Sigmoid colon (tissue), 4 donors: Measurements from ENCODE around the gene FCMR.

Source experiments
- CTCF ChIP-seq, 4 experiments: fragments of 450-650 bp in 3 of 4; fragments of 200-600 bp in 1 of 4; IDR thresholded peaks; one replicate each; pipeline ENCODE4 v1.5.1; 2016 to 2019; ENCODE audit warnings: antibody characterized with exemption in 4 of 4, mild to moderate bottlenecking in 3 of 4, moderate library complexity in 2 of 4
- EP300 ChIP-seq, 4 donors: sonication (generic); formaldehyde crosslinking; IDR thresholded peaks; one replicate each; pipeline ENCODE4 v1.6.1; 2017; ENCODE audit warnings: antibody characterized with exemption in 4 of 4
- POLR2A ChIP-seq, 2 donors: fragments of 450-650 bp; IDR thresholded peaks; one replicate each; pipeline ENCODE4 v1.6.1; 2016; ENCODE audit warnings: antibody characterized with exemption in 2 of 2, mild to moderate bottlenecking in 2 of 2, moderate library complexity in 2 of 2
- POLR2AphosphoS5 ChIP-seq, 4 donors: sonication (generic); formaldehyde crosslinking; IDR thresholded peaks; one replicate each; pipeline ENCODE4 v1.6.1; 2017; ENCODE audit warnings: antibody characterized with exemption in 4 of 4

DNA sequence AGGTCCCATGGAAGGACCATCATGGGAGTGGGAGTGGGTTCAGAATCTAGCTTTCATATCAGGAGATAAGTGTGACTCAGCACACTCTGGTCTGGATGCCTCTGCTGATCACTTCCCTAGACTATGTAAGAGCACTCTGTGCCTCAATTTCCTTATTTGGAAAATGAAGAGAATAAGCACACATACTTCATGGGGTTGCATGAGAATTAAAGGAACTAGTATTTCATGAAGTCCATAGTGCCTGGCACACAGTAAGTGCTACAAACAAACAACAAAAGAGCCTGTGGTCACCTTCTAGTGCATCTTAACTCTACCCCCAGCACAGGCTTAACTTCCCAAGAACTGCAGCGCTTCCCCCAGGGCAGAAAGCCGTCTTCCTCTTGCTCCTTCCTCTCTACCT lies 65.9 kb downstream of the FCMR start:
- TF ChIP-seq POLR2A (IDR thresholded peaks at IDR 0.05), result no peak
- no peak for TF ChIP-seq POLR2AphosphoS5 (IDR thresholded peaks at IDR 0.05)
- TF ChIP-seq CTCF (IDR thresholded peaks at IDR 0.05), result no peak
- TF ChIP-seq EP300 (IDR thresholded peaks at IDR 0.05), result no peak
